GM18951 (cell line): ENCODE measurements around the gene ANO2.

Experiments
- POLR2A ChIP-seq: IDR thresholded peaks from 4 replicates; pipeline ENCODE4 v1.6.1; 2011; ENCODE audit warnings: mild to moderate bottlenecking; ENCODE audit not compliant: insufficient read length, insufficient read depth; ENCODE audit errors: extremely low read depth
- in situ Hi-C: fragments of 300-500 bp; cut with MboI; formaldehyde crosslinking; loops from one replicate; pipeline ENCODE4 v1.12.0; 2022; ENCODE audit warnings: low sequenced_read_pairs, mixed read lengths, inconsistent platforms; ENCODE audit not compliant: unreplicated experiment

The ANO2 gene

DNA sequence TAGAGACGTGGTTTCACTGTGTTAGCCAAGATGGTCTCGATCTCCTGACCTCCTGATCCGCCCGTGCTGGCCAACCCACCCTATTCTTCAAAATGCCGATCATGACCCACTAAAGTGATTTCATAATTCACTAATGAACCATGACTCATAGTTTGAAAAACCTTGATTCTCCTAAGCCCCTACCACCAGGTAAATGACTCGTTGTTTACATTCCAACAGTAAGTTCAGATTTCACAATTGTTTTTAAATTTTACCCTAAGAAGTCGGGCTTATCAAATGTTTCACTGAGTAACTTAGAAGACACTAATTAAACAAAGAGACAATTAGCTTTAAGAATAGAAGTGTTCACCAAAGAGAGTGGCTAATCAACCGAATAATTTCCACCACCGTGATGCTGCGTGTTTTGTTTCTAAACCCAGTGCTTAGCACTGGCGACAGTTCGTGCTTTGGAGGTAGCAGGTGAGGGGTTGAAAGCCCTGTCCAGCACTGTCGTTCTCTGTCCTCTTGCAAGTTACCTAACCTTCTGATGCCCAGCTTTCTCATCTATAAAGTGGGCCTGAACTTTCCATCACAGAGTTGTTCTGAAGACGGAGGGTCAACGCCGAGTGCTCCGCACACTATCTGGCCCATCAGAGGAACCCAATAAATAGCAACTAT, 376.6 kb downstream of the ANO2 start:
- TF ChIP-seq POLR2A = no peak
- in situ Hi-C loops = no loop called here

- in situ Hi-C loops = no loop called here
Measured at GRCh38 chr12:5567016-5567725, 377.9 kb downstream of the ANO2 start.

GRCh38 chr12:5565933-5566599, 379.0 kb downstream of the ANO2 start:
- no peak for TF ChIP-seq POLR2A
- in situ Hi-C loops = no loop called here

More at GRCh38 chr12:5567016-5567725, 377.9 kb downstream of the ANO2 start:
- TF ChIP-seq POLR2A = no peak

DNA sequence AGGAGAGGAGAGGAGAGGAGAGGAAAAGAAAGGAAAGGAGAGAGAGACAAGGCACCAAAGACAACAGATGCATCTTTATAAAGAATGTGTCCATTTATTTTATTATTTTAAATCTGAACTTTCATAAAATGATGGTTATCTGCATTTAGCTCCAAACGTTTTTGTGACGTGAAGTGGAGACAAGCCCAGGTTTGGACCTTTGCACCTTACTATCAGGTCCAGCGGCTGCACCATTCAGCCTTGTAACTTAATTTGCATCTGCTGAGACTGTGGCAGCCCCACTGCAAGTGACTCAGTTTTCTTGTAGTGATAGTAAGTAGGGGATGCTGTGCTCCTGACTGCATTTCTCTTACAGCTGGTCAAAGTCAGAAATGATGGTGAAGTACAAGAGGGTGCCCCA, 382.5 kb downstream of the ANO2 start:
- TF ChIP-seq POLR2A = no peak
- in situ Hi-C loops = no loop called here

- in situ Hi-C loops = no loop called here
- TF ChIP-seq POLR2A = no peak
Measured at GRCh38 chr12:5561846-5562245, 383.2 kb downstream of the ANO2 start.

DNA sequence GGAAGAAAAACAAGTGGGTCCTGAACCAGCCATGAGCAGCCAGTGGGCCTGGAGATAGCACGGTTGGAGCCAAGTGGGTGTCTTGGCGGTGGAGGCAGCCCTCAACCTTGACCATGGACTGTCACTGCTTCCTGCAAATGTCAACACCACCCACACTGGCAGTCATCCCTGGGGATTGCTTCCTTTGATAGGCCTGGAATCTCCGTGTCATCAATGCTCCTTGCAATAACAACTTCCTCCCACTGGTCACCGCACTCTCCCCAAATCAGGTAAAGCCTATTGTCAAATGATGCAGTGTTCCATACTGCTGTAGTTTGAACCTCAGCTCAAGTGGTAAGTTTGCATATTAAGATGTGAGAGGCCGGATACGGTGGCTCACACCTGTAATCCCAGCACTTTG, 384.0 kb downstream of the ANO2 start:
- no peak for TF ChIP-seq POLR2A
- in situ Hi-C loops = no loop called here

DNA sequence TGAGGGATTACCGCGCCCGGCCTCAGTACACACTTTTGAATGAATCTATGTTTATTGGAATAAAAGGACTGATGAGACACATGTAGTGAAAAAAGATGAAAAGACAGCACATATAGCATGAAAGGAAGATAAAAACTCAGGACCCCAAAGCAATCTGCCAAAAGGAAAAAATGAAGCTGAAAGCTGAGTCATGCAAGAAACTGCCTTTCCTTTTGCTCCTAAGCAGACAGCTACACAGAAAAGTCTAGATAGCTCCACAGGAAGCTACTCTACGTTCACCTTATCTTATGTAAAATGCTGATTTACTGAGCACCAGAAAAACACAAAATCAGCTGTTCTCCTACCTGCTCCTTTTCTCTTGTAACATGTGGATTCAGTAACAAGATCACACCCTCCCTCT, 384.8 kb downstream of the ANO2 start:
- in situ Hi-C loops = no loop called here
- TF ChIP-seq POLR2A = no peak

DNA sequence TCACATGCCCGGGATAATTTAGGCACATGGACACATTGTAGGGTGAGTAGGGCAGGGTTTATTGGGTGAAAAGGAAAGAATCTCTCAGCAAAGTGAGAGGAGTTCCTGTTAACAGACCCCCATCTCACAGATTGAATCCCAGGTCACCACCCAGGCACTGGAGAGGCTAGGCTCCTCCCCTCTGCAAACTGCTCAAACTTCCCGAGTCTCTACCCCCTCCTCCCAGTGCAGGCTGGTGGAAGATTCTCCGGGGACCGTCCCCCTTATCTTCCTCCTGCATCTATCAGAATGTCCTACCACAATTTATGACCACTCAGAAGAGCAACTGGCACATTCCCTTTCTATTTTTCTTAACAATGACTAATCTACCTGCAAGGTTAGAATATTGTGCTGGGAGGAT, 387.2 kb downstream of the ANO2 start:
- in situ Hi-C loops = no loop called here
- no peak for TF ChIP-seq POLR2A

DNA sequence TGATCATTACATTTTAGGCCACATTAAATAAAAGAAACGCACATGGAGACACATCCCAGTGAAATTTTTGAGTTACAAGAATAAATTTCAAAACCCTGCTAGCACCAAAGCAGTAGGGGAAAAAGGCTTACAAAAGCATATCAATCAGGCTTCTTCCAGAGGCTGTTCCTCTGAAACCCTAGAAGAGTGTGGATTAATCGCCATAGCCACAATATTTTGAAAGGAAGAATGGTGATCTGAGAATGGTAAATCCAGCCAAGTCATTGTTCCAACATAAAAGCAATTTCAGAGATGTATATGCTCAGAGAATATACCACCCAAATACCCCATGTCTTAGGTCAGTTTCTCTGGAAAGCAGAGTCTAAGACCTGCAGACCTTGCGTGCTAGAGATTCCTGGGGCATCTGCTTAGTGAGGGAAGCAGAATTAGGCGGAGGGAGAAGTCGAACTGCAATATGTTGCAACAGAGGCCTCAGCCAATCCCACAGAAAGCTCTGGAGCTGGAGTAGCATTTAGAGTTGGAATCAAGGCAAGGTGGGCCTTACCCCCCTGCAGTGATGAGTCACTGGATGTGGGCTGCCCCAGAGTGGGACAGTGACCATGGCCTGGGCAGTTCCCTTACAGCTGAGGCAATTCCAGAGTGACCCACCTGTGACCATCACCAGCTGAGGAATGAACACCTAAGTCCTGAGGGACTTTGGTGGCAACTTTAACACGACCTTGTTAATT, 387.9 kb downstream of the ANO2 start:
- no peak for TF ChIP-seq POLR2A
- in situ Hi-C loops = no loop called here

GRCh38 chr12:5556033-5556614, 388.9 kb downstream of the ANO2 start:
- in situ Hi-C loops = no loop called here
- TF ChIP-seq POLR2A = no peak

GRCh38 chr12:5554711-5555110, 390.3 kb downstream of the ANO2 start:
- no peak for TF ChIP-seq POLR2A
- in situ Hi-C loops = no loop called here

GRCh38 chr12:5549011-5549410, 396.0 kb downstream of the ANO2 start:
- in situ Hi-C loops = no loop called here
- no peak for TF ChIP-seq POLR2A
